Vagina (tissue), 2 donors: ENCODE results near the gene SPDYA. TPM values are rescaled to one million over a fixed set of nuclear protein-coding genes. Genes with fewer than 3 reads are reported as not detected.

Experiments
- DNase-seq, 2 donors: peaks; one replicate each; pipeline ENCODE4 v3.0.0-alpha.2; 2017; ENCODE audit errors: extremely low spot score in 2 of 2
- H3K27ac ChIP-seq: fragments of 200-600 bp; sonication (generic); one replicate; pipeline ENCODE4 v1.5.1; 2019
- H3K27me3 ChIP-seq: fragments of 200-600 bp; sonication (generic); one replicate; pipeline ENCODE4 v1.5.1; 2019
- H3K36me3 ChIP-seq, 2 donors: fragments of 200-600 bp; sonication (generic); one replicate each; pipeline ENCODE4 v1.5.1; 2017 to 2019
- H3K4me1 ChIP-seq: fragments of 200-600 bp; sonication (generic); one replicate; pipeline ENCODE4 v1.5.1; 2019
- H3K4me3 ChIP-seq, 2 donors: fragments of 200-600 bp; sonication (generic); 1 replicate in 1 of 2; 2 replicates in 1 of 2; pipeline ENCODE4 v1.5.1; 2016 to 2019
- H3K9me3 ChIP-seq: fragments of 200-600 bp; sonication (generic); one replicate; pipeline ENCODE4 v1.5.1; 2019
- CTCF ChIP-seq, 3 experiments: fragments of 450-650 bp in 2 of 3; fragments of 200-600 bp in 1 of 3; sonication (generic) in 1 of 3; IDR thresholded peaks; one replicate each; pipeline ENCODE4 v1.5.1; 2017 to 2019; ENCODE audit warnings: antibody characterized with exemption in 3 of 3, mild to moderate bottlenecking in 2 of 3, moderate library complexity in 2 of 3
- POLR2A ChIP-seq, 2 donors: fragments of 450-650 bp; IDR thresholded peaks; one replicate each; pipeline ENCODE4 v1.6.1; 2017; ENCODE audit warnings: antibody characterized with exemption in 2 of 2, mild to moderate bottlenecking in 2 of 2, moderate library complexity in 2 of 2
- POLR2AphosphoS5 ChIP-seq, 2 donors: sonication (generic); formaldehyde crosslinking; IDR thresholded peaks; one replicate each; pipeline ENCODE4 v1.9.0; 2017; ENCODE audit warnings: antibody characterized with exemption in 2 of 2, mild to moderate bottlenecking in 2 of 2, low read depth in 1 of 2; ENCODE audit not compliant: insufficient read depth in 1 of 2
- intact Hi-C: fragments of 100-400 bp; cut with DNase I; formaldehyde crosslinking; loops from one replicate; pipeline ENCODE4 v1.15.1; 2023
- total RNA-seq: library from RNA; depleted of rRNA; stranded (reverse); fragments of >200 nt; gene quantifications from one replicate; pipeline ENCODE4 v1.2.3, GENCODE V29; 2016

Gene SPDYA
- total RNA-seq, 1 donor from 2014 or later, result 5.2 TPM

GRCh38 chr2:28801726-28802125 is 8.9 kb upstream of the SPDYA start:
- H3K9me3 ChIP-seq, result no peaks in the 10 kb centered on the region
- no peak for DNase-seq
- no peak overlapping the region for H3K4me3 ChIP-seq
- no peak for TF ChIP-seq CTCF (IDR thresholded peaks at IDR 0.05)
- TF ChIP-seq POLR2AphosphoS5 (IDR thresholded peaks at IDR 0.05; ENCODE audit: insufficient read depth in 1 of 2, low read depth in 1 of 2), result peak in 1 of 2 donors; percentile 17
- TF ChIP-seq POLR2A (IDR thresholded peaks at IDR 0.05), result no peak
- peaks cover 0 to 34% of the 10 kb centered on the region in 2 donors for H3K36me3 ChIP-seq
- H3K4me1 ChIP-seq, result peaks cover 21% of the 10 kb centered on the region
- no peak overlapping the region for H3K27ac ChIP-seq
- intact Hi-C loops, result no loop called here
- no peaks in the 10 kb centered on the region for H3K27me3 ChIP-seq

GRCh38 chr2:28802975-28803429 is 7.6 kb upstream of the SPDYA start:
- Histone ChIP-seq H3K27ac (peak overlapping the region; percentile 43), H3K4me1 (peaks cover 19% of the 10 kb centered on the region), H3K36me3 (peaks cover 0 to 26% of the 10 kb centered on the region in 2 donors), H3K4me3 (no peak overlapping the region), H3K27me3 (no peaks in the 10 kb centered on the region), H3K9me3 (no peaks in the 10 kb centered on the region)
- TF ChIP-seq POLR2A (IDR thresholded peaks at IDR 0.05) (no peak), POLR2AphosphoS5 (IDR thresholded peaks at IDR 0.05; ENCODE audit: insufficient read depth in 1 of 2, low read depth in 1 of 2) (no peak), CTCF (IDR thresholded peaks at IDR 0.05) (no peak)
- no peak for DNase-seq
- intact Hi-C loops, result no loop called here

- peaks cover 0 to 9% of the 10 kb centered on the region in 2 donors for H3K36me3 ChIP-seq
- H3K9me3 ChIP-seq, result no peaks in the 10 kb centered on the region
- H3K4me3 ChIP-seq, result peak overlapping the region in 1 of 2 donors; percentile 51
- intact Hi-C loops, result no loop called here
- peaks cover 15% of the 10 kb centered on the region for H3K4me1 ChIP-seq
- no peak overlapping the region for H3K27ac ChIP-seq
- DNase-seq, result no peak
- TF ChIP-seq POLR2AphosphoS5 (IDR thresholded peaks at IDR 0.05; ENCODE audit: insufficient read depth in 1 of 2, low read depth in 1 of 2) (no peak), CTCF (IDR thresholded peaks at IDR 0.05) (no peak), POLR2A (IDR thresholded peaks at IDR 0.05) (no peak)
- H3K27me3 ChIP-seq, result no peaks in the 10 kb centered on the region
These were observed 707 bp upstream of the SPDYA start for GRCh38 chr2:28809927-28810326.

GRCh38 chr2:28818053-28818452 is 7.4 kb downstream of the SPDYA start:
- no peak for TF ChIP-seq POLR2A (IDR thresholded peaks at IDR 0.05)
- no peak for TF ChIP-seq CTCF (IDR thresholded peaks at IDR 0.05)
- no peak for TF ChIP-seq POLR2AphosphoS5 (IDR thresholded peaks at IDR 0.05; ENCODE audit: insufficient read depth in 1 of 2, low read depth in 1 of 2)
- H3K27ac ChIP-seq, result no peak overlapping the region
- H3K36me3 ChIP-seq, result no peaks in the 10 kb centered on the region
- H3K9me3 ChIP-seq, result no peaks in the 10 kb centered on the region
- intact Hi-C loops, result no loop called here
- no peaks in the 10 kb centered on the region for H3K27me3 ChIP-seq
- no peaks in the 10 kb centered on the region for H3K4me1 ChIP-seq
- no peak for DNase-seq
- no peak overlapping the region for H3K4me3 ChIP-seq

GRCh38 chr2:28821295-28821958 is 10.8 kb downstream of the SPDYA start:
- H3K27ac ChIP-seq, result no peak overlapping the region
- no peaks in the 10 kb centered on the region for H3K27me3 ChIP-seq
- no peak overlapping the region for H3K4me3 ChIP-seq
- no peaks in the 10 kb centered on the region for H3K4me1 ChIP-seq
- H3K9me3 ChIP-seq, result no peaks in the 10 kb centered on the region
- no peaks in the 10 kb centered on the region for H3K36me3 ChIP-seq
- TF ChIP-seq POLR2A (IDR thresholded peaks at IDR 0.05), result no peak
- TF ChIP-seq CTCF (IDR thresholded peaks at IDR 0.05), result peak; percentile 47 to 77 (median 53)
- intact Hi-C loops, result no loop called here
- DNase-seq, result no peak
